NCI-H2029 (cell line): ENCODE results near the gene HLA-DPB1.
"Not testable (repeated sequence)": the region's sequence is repeated elsewhere in the genome, so short reads cannot be mapped to it uniquely, and the experiment has no call there.

Experiments used
- DNase-seq: peaks from one replicate; lab custom pipeline; 2025; lab: John Stamatoyannopoulos, UW

HLA-DPB1 gene

GRCh38 chr6:33075568-33076405, at the start of gene HLA-DPB1:
HLA-DPB1 (plus strand) TSS chr6:33075990; CDS start chr6:33076042, 52 bp downstream.
- DNase-seq = no peak

GRCh38 chr6:33028220-33028849, 47.5 kb upstream of the HLA-DPB1 start:
- no peak for DNase-seq

- no peak for DNase-seq
Measured at GRCh38 chr6:33029328-33030184, 46.2 kb upstream of the HLA-DPB1 start.

- no peak for DNase-seq
Measured at GRCh38 chr6:33030245-33030644, 45.5 kb upstream of the HLA-DPB1 start.

GRCh38 chr6:33034554-33034953, 41.2 kb upstream of the HLA-DPB1 start:
- DNase-seq = no peak

GRCh38 chr6:33036535-33036934, 39.3 kb upstream of the HLA-DPB1 start:
- DNase-seq = no peak

- no peak for DNase-seq
Measured at GRCh38 chr6:33040157-33040556, 35.6 kb upstream of the HLA-DPB1 start.

GRCh38 chr6:33049323-33050013, 26.3 kb upstream of the HLA-DPB1 start:
- no peak for DNase-seq

- no peak for DNase-seq
Measured at GRCh38 chr6:33050014-33050810, 25.6 kb upstream of the HLA-DPB1 start.

GRCh38 chr6:33052627-33053026, 23.2 kb upstream of the HLA-DPB1 start:
- DNase-seq = no peak

GRCh38 chr6:33053230-33053629, 22.6 kb upstream of the HLA-DPB1 start:
- no peak for DNase-seq

GRCh38 chr6:33057222-33058150, 18.3 kb upstream of the HLA-DPB1 start:
- no peak for DNase-seq

GRCh38 chr6:33061987-33062386, 13.8 kb upstream of the HLA-DPB1 start:
- DNase-seq = no peak

GRCh38 chr6:33063435-33063834, 12.4 kb upstream of the HLA-DPB1 start:
- not testable (repeated sequence) for DNase-seq

- DNase-seq = no peak
Measured at GRCh38 chr6:33064723-33065122, 11.1 kb upstream of the HLA-DPB1 start.

GRCh38 chr6:33065312-33065711, 10.5 kb upstream of the HLA-DPB1 start:
- DNase-seq = no peak

GRCh38 chr6:33066917-33067521, 8.8 kb upstream of the HLA-DPB1 start:
- DNase-seq = no peak

- no peak for DNase-seq
Measured at GRCh38 chr6:33069021-33069738, 6.6 kb upstream of the HLA-DPB1 start.

- DNase-seq = no peak
Measured at GRCh38 chr6:33070909-33071308, 4.9 kb upstream of the HLA-DPB1 start.
